ENCODE results near the gene RPS24.
"Not testable (repeated sequence)": the region's sequence is repeated elsewhere in the genome, so short reads cannot be mapped to it uniquely, and the experiment has no call there.

Gene RPS24

GRCh38 chr10:78059906-78060702, 26.4 kb downstream of the RPS24 start:
- H2BK120ac ChIP-seq (ENCODE audit: low read depth, low read length), result no peak overlapping the region

GRCh38 chr10:78062296-78062695, 28.6 kb downstream of the RPS24 start:
- Histone ChIP-seq H2AK5ac (ENCODE audit: low read length) (no peak overlapping the region), H3K4me1 (ENCODE audit: control insufficient read depth, low read depth, low read length) (no peaks in the 10 kb centered on the region), H2BK15ac (replicated peaks; ENCODE audit: low read depth) (no peak overlapping the region), H4K8ac (ENCODE audit: low read depth, low read length) (no peak overlapping the region), H3K4me2 (ENCODE audit: low read length) (no peak overlapping the region), H2BK120ac (ENCODE audit: low read depth, low read length) (no peak overlapping the region), H3K36me3 (ENCODE audit: control insufficient read depth, insufficient read depth, low read length) (no peaks in the 10 kb centered on the region), H4K5ac (ENCODE audit: low read length) (no peak overlapping the region), H3K4ac (ENCODE audit: low read depth, low read length) (no peak overlapping the region), H3K23ac (ENCODE audit: low read length) (no peak overlapping the region), H3K27me3 (ENCODE audit: insufficient read depth, low read length, poor library complexity) (no peaks in the 10 kb centered on the region), H3K27ac (ENCODE audit: low read depth, low read length) (no peak overlapping the region), H3K56ac (ENCODE audit: low read length) (no peak overlapping the region), H2BK5ac (ENCODE audit: low read length) (no peak overlapping the region), H3K4me3 (ENCODE audit: low read length) (no peak overlapping the region), H3K79me1 (ENCODE audit: low read length) (no peaks in the 10 kb centered on the region), H3K18ac (ENCODE audit: low read length) (no peak overlapping the region), H3K9ac (ENCODE audit: low read length) (no peak overlapping the region), H3K79me2 (ENCODE audit: control insufficient read depth, insufficient read depth, low read length) (no peaks in the 10 kb centered on the region)
- no CpG with 5 or more reads among the region's 5 CpGs for WGBS (ENCODE audit: extremely low coverage, insufficient coverage, low lambda C conversion rate)
- no peak for DNase-seq

More at GRCh38 chr10:78059906-78060702, 26.4 kb downstream of the RPS24 start:
- Histone ChIP-seq H4K8ac (ENCODE audit: low read depth, low read length) (no peak overlapping the region), H2AK5ac (ENCODE audit: low read length) (no peak overlapping the region), H4K5ac (ENCODE audit: low read length) (no peak overlapping the region), H3K4me2 (ENCODE audit: low read length) (no peak overlapping the region), H3K18ac (ENCODE audit: low read length) (no peak overlapping the region), H3K56ac (ENCODE audit: low read length) (no peak overlapping the region), H3K4ac (ENCODE audit: low read depth, low read length) (no peak overlapping the region), H3K4me3 (ENCODE audit: low read length) (no peak overlapping the region), H2BK15ac (replicated peaks; ENCODE audit: low read depth) (no peak overlapping the region), H2BK5ac (ENCODE audit: low read length) (no peak overlapping the region), H3K23ac (ENCODE audit: low read length) (no peak overlapping the region), H3K9ac (ENCODE audit: low read length) (no peak overlapping the region), H3K36me3 (ENCODE audit: control insufficient read depth, insufficient read depth, low read length) (no peaks in the 10 kb centered on the region), H3K79me1 (ENCODE audit: low read length) (no peaks in the 10 kb centered on the region), H3K27ac (ENCODE audit: low read depth, low read length) (no peak overlapping the region), H3K4me1 (ENCODE audit: control insufficient read depth, low read depth, low read length) (no peaks in the 10 kb centered on the region), H3K79me2 (ENCODE audit: control insufficient read depth, insufficient read depth, low read length) (no peaks in the 10 kb centered on the region), H3K27me3 (ENCODE audit: insufficient read depth, low read length, poor library complexity) (no peaks in the 10 kb centered on the region)
- no peak for DNase-seq
- WGBS (ENCODE audit: extremely low coverage, insufficient coverage, low lambda C conversion rate), result no CpG with 5 or more reads among the region's 12 CpGs

- H3K4me2 ChIP-seq (ENCODE audit: low read length), result no peak overlapping the region
- no peak overlapping the region for H3K9ac ChIP-seq (ENCODE audit: low read length)
- no peak overlapping the region for H3K23ac ChIP-seq (ENCODE audit: low read length)
- no peaks in the 10 kb centered on the region for H3K4me1 ChIP-seq (ENCODE audit: control insufficient read depth, low read depth, low read length)
- H3K4me3 ChIP-seq (ENCODE audit: low read length), result no peak overlapping the region
- no CpG with 5 or more reads among the region's 2 CpGs for WGBS (ENCODE audit: extremely low coverage, insufficient coverage, low lambda C conversion rate)
- H3K27ac ChIP-seq (ENCODE audit: low read depth, low read length), result no peak overlapping the region
- H4K5ac ChIP-seq (ENCODE audit: low read length), result no peak overlapping the region
- H3K4ac ChIP-seq (ENCODE audit: low read depth, low read length), result no peak overlapping the region
- no peaks in the 10 kb centered on the region for H3K36me3 ChIP-seq (ENCODE audit: control insufficient read depth, insufficient read depth, low read length)
- H2BK5ac ChIP-seq (ENCODE audit: low read length), result no peak overlapping the region
- H3K79me1 ChIP-seq (ENCODE audit: low read length), result no peaks in the 10 kb centered on the region
- H2BK120ac ChIP-seq (ENCODE audit: low read depth, low read length), result no peak overlapping the region
- DNase-seq, result no peak
- no peak overlapping the region for H2BK15ac ChIP-seq (replicated peaks; ENCODE audit: low read depth)
- no peak overlapping the region for H2AK5ac ChIP-seq (ENCODE audit: low read length)
- no peak overlapping the region for H4K8ac ChIP-seq (ENCODE audit: low read depth, low read length)
- no peak overlapping the region for H3K56ac ChIP-seq (ENCODE audit: low read length)
- H3K27me3 ChIP-seq (ENCODE audit: insufficient read depth, low read length, poor library complexity), result no peaks in the 10 kb centered on the region
- H3K79me2 ChIP-seq (ENCODE audit: control insufficient read depth, insufficient read depth, low read length), result no peaks in the 10 kb centered on the region
- no peak overlapping the region for H3K18ac ChIP-seq (ENCODE audit: low read length)
Measured at GRCh38 chr10:78063236-78063635, 29.6 kb downstream of the RPS24 start.

- not testable (repeated sequence) for H3K4ac ChIP-seq (ENCODE audit: low read depth, low read length); H4K8ac ChIP-seq (ENCODE audit: low read depth, low read length); H3K9ac ChIP-seq (ENCODE audit: low read length); H3K4me2 ChIP-seq (ENCODE audit: low read length); H3K27me3 ChIP-seq (ENCODE audit: insufficient read depth, low read length, poor library complexity); H3K36me3 ChIP-seq (ENCODE audit: control insufficient read depth, insufficient read depth, low read length); H4K5ac ChIP-seq (ENCODE audit: low read length); H2BK15ac ChIP-seq (replicated peaks; ENCODE audit: low read depth); H3K4me1 ChIP-seq (ENCODE audit: control insufficient read depth, low read depth, low read length); H3K79me1 ChIP-seq (ENCODE audit: low read length); H3K27ac ChIP-seq (ENCODE audit: low read depth, low read length); H3K56ac ChIP-seq (ENCODE audit: low read length); DNase-seq; H2BK120ac ChIP-seq (ENCODE audit: low read depth, low read length); H3K79me2 ChIP-seq (ENCODE audit: control insufficient read depth, insufficient read depth, low read length); H3K23ac ChIP-seq (ENCODE audit: low read length); H2AK5ac ChIP-seq (ENCODE audit: low read length); H3K4me3 ChIP-seq (ENCODE audit: low read length); H3K18ac ChIP-seq (ENCODE audit: low read length); H2BK5ac ChIP-seq (ENCODE audit: low read length)
- WGBS (ENCODE audit: extremely low coverage, insufficient coverage, low lambda C conversion rate), result no CpG with 5 or more reads among the region's 2 CpGs
Measured at GRCh38 chr10:78064919-78065318, 31.3 kb downstream of the RPS24 start.

- H3K27ac ChIP-seq (ENCODE audit: low read depth, low read length), result no peak overlapping the region
- H3K27me3 ChIP-seq (ENCODE audit: insufficient read depth, low read length, poor library complexity), result no peaks in the 10 kb centered on the region
- H2BK15ac ChIP-seq (replicated peaks; ENCODE audit: low read depth), result no peak overlapping the region
- H3K56ac ChIP-seq (ENCODE audit: low read length), result no peak overlapping the region
- H3K4me1 ChIP-seq (ENCODE audit: control insufficient read depth, low read depth, low read length), result no peaks in the 10 kb centered on the region
- H3K36me3 ChIP-seq (ENCODE audit: control insufficient read depth, insufficient read depth, low read length), result no peaks in the 10 kb centered on the region
- no peaks in the 10 kb centered on the region for H3K79me1 ChIP-seq (ENCODE audit: low read length)
- no peak overlapping the region for H2BK120ac ChIP-seq (ENCODE audit: low read depth, low read length)
- H2AK5ac ChIP-seq (ENCODE audit: low read length), result no peak overlapping the region
- H3K18ac ChIP-seq (ENCODE audit: low read length), result no peak overlapping the region
- DNase-seq, result no peak
- H4K5ac ChIP-seq (ENCODE audit: low read length), result no peak overlapping the region
- H3K4ac ChIP-seq (ENCODE audit: low read depth, low read length), result no peak overlapping the region
- H3K4me3 ChIP-seq (ENCODE audit: low read length), result no peak overlapping the region
- no peak overlapping the region for H3K9ac ChIP-seq (ENCODE audit: low read length)
- no peaks in the 10 kb centered on the region for H3K79me2 ChIP-seq (ENCODE audit: control insufficient read depth, insufficient read depth, low read length)
- no peak overlapping the region for H4K8ac ChIP-seq (ENCODE audit: low read depth, low read length)
- no peak overlapping the region for H3K23ac ChIP-seq (ENCODE audit: low read length)
- WGBS (ENCODE audit: extremely low coverage, insufficient coverage, low lambda C conversion rate), result no CpG with 5 or more reads among the region's 2 CpGs
- no peak overlapping the region for H2BK5ac ChIP-seq (ENCODE audit: low read length)
- no peak overlapping the region for H3K4me2 ChIP-seq (ENCODE audit: low read length)
Measured at GRCh38 chr10:78065611-78066010, 31.9 kb downstream of the RPS24 start.

GRCh38 chr10:78066012-78066411, 32.3 kb downstream of the RPS24 start:
- no peak for DNase-seq
- no peak overlapping the region for H3K4me2 ChIP-seq (ENCODE audit: low read length)
- H2AK5ac ChIP-seq (ENCODE audit: low read length), result no peak overlapping the region
- H3K4me1 ChIP-seq (ENCODE audit: control insufficient read depth, low read depth, low read length), result no peaks in the 10 kb centered on the region
- no peak overlapping the region for H2BK5ac ChIP-seq (ENCODE audit: low read length)
- no peak overlapping the region for H2BK120ac ChIP-seq (ENCODE audit: low read depth, low read length)
- H3K79me1 ChIP-seq (ENCODE audit: low read length), result no peaks in the 10 kb centered on the region
- H4K8ac ChIP-seq (ENCODE audit: low read depth, low read length), result no peak overlapping the region
- H3K36me3 ChIP-seq (ENCODE audit: control insufficient read depth, insufficient read depth, low read length), result no peaks in the 10 kb centered on the region
- no peak overlapping the region for H3K4ac ChIP-seq (ENCODE audit: low read depth, low read length)
- H3K4me3 ChIP-seq (ENCODE audit: low read length), result no peak overlapping the region
- no peaks in the 10 kb centered on the region for H3K79me2 ChIP-seq (ENCODE audit: control insufficient read depth, insufficient read depth, low read length)
- H3K9ac ChIP-seq (ENCODE audit: low read length), result no peak overlapping the region
- no CpG with 5 or more reads among the region's 5 CpGs for WGBS (ENCODE audit: extremely low coverage, insufficient coverage, low lambda C conversion rate)
- no peak overlapping the region for H3K27ac ChIP-seq (ENCODE audit: low read depth, low read length)
- H2BK15ac ChIP-seq (replicated peaks; ENCODE audit: low read depth), result no peak overlapping the region
- no peaks in the 10 kb centered on the region for H3K27me3 ChIP-seq (ENCODE audit: insufficient read depth, low read length, poor library complexity)
- H3K18ac ChIP-seq (ENCODE audit: low read length), result no peak overlapping the region
- H4K5ac ChIP-seq (ENCODE audit: low read length), result no peak overlapping the region
- no peak overlapping the region for H3K23ac ChIP-seq (ENCODE audit: low read length)
- H3K56ac ChIP-seq (ENCODE audit: low read length), result no peak overlapping the region
